Measurements from ENCODE around the gene KICS2.

- no peak for TF ChIP-seq CTCF (IDR thresholded peaks at IDR 0.05)
- TF ChIP-seq POLR2A (IDR thresholded peaks at IDR 0.05) = no peak
Observed at GRCh38 chr12:64240781-64241180, 18.7 kb upstream of the KICS2 start.
